Measurements from ENCODE around the gene DNM3.

The DNM3 gene

DNA sequence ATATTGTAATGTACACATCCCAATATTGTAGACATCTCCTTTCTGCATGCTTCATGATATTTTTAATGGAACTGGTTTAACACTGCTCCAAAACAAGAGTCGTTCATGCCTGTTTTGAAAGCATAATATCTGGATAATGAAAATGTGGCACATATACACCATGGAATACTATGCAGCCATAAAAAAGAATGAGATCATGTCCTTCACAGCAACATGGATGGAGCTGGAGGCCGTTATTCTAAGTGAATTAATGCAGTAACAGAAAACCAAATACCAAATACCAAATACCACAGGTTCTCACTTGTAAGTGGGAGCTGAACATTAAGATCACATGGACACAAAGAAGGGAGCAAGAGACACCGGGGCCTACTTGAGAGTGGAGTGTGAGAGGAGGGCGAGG, 487.0 kb downstream of the DNM3 start:
- TF ChIP-seq, protein P1, sequence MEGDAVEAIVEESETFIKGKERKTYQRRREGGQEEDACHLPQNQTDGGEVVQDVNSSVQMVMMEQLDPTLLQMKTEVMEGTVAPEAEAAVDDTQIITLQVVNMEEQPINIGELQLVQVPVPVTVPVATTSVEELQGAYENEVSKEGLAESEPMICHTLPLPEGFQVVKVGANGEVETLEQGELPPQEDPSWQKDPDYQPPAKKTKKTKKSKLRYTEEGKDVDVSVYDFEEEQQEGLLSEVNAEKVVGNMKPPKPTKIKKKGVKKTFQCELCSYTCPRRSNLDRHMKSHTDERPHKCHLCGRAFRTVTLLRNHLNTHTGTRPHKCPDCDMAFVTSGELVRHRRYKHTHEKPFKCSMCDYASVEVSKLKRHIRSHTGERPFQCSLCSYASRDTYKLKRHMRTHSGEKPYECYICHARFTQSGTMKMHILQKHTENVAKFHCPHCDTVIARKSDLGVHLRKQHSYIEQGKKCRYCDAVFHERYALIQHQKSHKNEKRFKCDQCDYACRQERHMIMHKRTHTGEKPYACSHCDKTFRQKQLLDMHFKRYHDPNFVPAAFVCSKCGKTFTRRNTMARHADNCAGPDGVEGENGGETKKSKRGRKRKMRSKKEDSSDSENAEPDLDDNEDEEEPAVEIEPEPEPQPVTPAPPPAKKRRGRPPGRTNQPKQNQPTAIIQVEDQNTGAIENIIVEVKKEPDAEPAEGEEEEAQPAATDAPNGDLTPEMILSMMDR (IDR thresholded peaks at IDR 0.05), result no peak
- no peak for DNase-seq
- no peak overlapping the region for H3K27ac Mint-ChIP-seq
- no peaks in the 10 kb centered on the region for H3K36me3 Mint-ChIP-seq (ENCODE audit: low read depth)
- H3K27me3 Mint-ChIP-seq (ENCODE audit: low read depth, poor library complexity), result no peaks in the 10 kb centered on the region
- H3K4me1 Mint-ChIP-seq, result peaks cover 6% of the 10 kb centered on the region
- no peak overlapping the region for H3K4me3 Mint-ChIP-seq
- no peaks in the 10 kb centered on the region for H3K9me3 Mint-ChIP-seq

- Mint-ChIP-seq H3K4me3 (no peak overlapping the region), H3K36me3 (ENCODE audit: low read depth) (no peaks in the 10 kb centered on the region), H3K9me3 (no peaks in the 10 kb centered on the region), H3K27ac (no peak overlapping the region), H3K27me3 (ENCODE audit: low read depth, poor library complexity) (no peaks in the 10 kb centered on the region), H3K4me1 (no peaks in the 10 kb centered on the region)
- no peak for DNase-seq
- TF ChIP-seq, protein P1 (IDR thresholded peaks at IDR 0.05), result no peak
Measured at GRCh38 chr1:172332230-172332629, 490.9 kb downstream of the DNM3 start.

DNA sequence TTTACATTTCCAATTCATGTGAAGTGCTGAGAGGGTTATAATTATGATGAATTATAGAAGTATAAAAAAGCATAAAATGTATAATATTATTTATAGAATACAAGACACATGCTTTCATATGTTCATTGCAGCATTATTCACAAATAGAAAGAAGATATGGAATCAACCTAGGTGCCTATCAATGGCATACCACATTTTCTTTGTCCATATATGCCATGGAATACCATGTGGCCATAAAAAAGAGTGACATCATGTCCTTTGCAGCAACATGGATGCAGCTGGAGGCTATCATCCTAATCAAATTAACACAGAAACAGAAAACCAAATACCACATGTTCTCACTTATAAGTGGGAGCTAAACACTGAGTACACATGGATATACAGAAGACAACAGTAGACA, 494.1 kb downstream of the DNM3 start:
- no peaks in the 10 kb centered on the region for H3K27me3 Mint-ChIP-seq (ENCODE audit: low read depth, poor library complexity)
- TF ChIP-seq, protein P1 (IDR thresholded peaks at IDR 0.05), result no peak
- H3K9me3 Mint-ChIP-seq, result no peaks in the 10 kb centered on the region
- no peaks in the 10 kb centered on the region for H3K4me1 Mint-ChIP-seq
- H3K36me3 Mint-ChIP-seq (ENCODE audit: low read depth), result no peaks in the 10 kb centered on the region
- no peak overlapping the region for H3K27ac Mint-ChIP-seq
- no peak overlapping the region for H3K4me3 Mint-ChIP-seq
- DNase-seq, result no peak

DNA sequence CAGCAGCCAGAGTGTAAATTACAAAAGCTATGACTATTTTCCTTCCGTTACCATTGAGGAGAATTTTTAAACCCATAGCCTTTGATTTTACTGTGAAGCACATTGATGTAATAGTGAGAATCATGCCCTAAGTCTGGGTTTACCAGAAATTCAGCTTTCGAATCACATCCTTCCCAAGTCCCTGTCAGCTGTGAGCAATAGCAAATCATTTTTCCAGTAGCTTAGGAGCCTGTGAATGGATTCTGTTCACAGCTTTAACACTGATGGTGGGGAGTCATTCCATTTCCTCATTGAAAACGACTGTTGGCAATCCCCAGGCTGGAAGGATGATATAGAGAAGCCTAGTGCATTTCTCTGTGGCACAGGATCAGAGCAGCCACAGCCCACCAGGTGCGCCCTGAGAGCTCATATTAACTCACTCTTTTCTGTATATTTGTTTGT, 497.0 kb downstream of the DNM3 start:
- H3K4me1 Mint-ChIP-seq, result peaks cover 12% of the 10 kb centered on the region
- H3K27me3 Mint-ChIP-seq (ENCODE audit: low read depth, poor library complexity), result peaks cover 3% of the 10 kb centered on the region
- no peak for DNase-seq
- no peak overlapping the region for H3K4me3 Mint-ChIP-seq
- TF ChIP-seq, protein P1 (IDR thresholded peaks at IDR 0.05), result no peak
- no peak overlapping the region for H3K27ac Mint-ChIP-seq
- no peaks in the 10 kb centered on the region for H3K9me3 Mint-ChIP-seq
- no peaks in the 10 kb centered on the region for H3K36me3 Mint-ChIP-seq (ENCODE audit: low read depth)

GRCh38 chr1:172339842-172340241, 498.5 kb downstream of the DNM3 start:
- no peak for DNase-seq
- H3K4me3 Mint-ChIP-seq, result no peak overlapping the region
- TF ChIP-seq, protein P1 (IDR thresholded peaks at IDR 0.05), result no peak
- H3K27me3 Mint-ChIP-seq (ENCODE audit: low read depth, poor library complexity), result peaks cover 3% of the 10 kb centered on the region
- no peaks in the 10 kb centered on the region for H3K36me3 Mint-ChIP-seq (ENCODE audit: low read depth)
- peaks cover 27% of the 10 kb centered on the region for H3K4me1 Mint-ChIP-seq
- no peaks in the 10 kb centered on the region for H3K9me3 Mint-ChIP-seq
- no peak overlapping the region for H3K27ac Mint-ChIP-seq

DNA sequence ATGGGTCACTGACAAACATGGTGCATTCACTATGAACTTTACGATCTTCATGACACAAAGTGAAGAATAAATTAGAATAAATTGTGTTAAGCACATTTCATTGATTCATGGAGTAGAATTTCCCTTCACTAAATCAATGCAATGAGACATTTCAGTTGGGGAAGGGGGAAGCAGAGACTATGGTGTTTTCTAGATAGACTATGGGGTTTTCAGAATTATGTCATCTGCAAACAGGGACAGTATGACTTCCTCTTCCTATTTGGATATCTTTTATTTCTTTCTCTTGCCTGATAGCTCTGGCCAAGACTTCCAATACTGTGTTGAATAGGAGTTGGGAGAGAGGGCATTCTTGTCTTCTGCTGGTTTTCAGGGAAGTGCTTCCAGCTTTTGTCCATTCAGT, 499.2 kb downstream of the DNM3 start:
- Mint-ChIP-seq H3K9me3 (peaks cover 3% of the 10 kb centered on the region), H3K27ac (no peak overlapping the region), H3K36me3 (ENCODE audit: low read depth) (no peaks in the 10 kb centered on the region), H3K27me3 (ENCODE audit: low read depth, poor library complexity) (peaks cover 3% of the 10 kb centered on the region), H3K4me1 (peaks cover 27% of the 10 kb centered on the region), H3K4me3 (no peak overlapping the region)
- DNase-seq, result no peak
- TF ChIP-seq, protein P1 (IDR thresholded peaks at IDR 0.05), result no peak
